GM21526 (cell line): ENCODE data around the gene PLCB1.

Source experiments
- ATAC-seq: cut with Tn5 transposase; IDR thresholded peaks from one replicate; pipeline ENCODE4 v1.9.1; 2021; ENCODE audit warnings: moderate library complexity; ENCODE audit not compliant: unreplicated experiment, low FRiP score

PLCB1 gene

DNA sequence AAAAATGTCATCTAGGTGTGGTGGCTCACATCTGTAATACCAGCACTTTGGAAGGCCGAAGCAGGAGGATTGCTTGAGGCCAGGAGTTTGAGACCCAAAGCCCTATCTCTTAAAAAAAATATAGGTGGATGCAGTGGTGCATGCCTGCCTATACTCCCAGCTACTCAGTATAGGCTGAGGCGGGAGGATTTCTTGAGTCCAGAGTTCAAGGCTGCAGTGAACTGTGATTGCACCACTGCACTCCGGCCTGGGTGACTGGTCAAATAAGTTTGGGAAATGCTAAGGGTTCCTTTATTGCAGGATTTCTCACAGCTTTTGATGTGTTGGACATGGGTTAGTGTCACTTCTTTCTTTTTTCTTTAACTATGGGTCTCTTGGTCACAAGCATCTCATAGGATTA lies 261.3 kb downstream of the PLCB1 start:
- ATAC-seq: no peak

DNA sequence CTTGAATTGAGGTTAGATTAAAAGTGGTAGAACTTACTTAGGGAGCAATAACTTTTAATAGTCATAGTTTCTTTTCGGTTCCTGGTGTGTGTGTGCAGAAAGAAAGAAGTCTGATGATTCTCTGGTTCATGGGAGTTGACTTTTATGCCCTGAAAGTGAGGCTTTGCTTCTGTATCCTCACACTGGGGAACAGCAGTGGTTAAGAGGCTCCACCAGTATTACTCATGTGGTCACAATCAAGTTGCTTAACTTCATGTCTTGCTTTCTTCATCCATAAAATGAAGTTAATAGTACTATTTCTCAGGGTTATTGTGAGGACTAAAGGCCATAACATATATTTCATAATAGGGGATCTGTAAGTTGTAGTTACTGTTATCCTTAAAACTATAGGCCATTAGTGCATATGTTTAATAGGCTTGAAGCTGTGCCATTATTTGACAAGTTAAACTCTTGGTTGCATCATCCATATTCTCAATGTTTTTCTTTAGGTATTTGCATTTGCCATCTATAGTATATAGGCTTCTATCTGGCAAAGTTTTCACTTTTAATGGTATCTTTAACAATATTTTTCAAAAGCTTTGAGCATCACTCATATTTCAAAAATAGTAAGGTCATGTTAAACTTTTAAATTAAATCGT lies 262.4 kb downstream of the PLCB1 start:
- ATAC-seq: peak; percentile 79

DNA sequence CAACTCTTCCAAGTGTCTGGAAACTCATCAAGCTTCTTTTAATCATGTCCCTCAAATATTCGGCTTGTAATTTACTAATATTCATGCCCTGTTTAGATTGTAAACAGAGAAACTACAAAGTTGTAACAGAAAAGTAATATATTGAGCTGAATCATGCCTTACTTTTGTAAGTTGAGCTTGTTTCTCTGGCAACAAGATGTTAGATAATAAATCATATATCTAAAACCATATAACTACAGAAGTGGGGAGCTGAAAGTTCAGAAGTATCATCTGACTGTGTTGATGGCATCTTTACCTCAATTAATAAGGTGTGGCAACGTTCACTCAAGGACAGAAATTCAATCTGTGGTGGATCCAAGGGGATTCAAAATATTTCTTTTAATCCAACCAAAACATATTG lies 263.9 kb downstream of the PLCB1 start:
- ATAC-seq: no peak

DNA sequence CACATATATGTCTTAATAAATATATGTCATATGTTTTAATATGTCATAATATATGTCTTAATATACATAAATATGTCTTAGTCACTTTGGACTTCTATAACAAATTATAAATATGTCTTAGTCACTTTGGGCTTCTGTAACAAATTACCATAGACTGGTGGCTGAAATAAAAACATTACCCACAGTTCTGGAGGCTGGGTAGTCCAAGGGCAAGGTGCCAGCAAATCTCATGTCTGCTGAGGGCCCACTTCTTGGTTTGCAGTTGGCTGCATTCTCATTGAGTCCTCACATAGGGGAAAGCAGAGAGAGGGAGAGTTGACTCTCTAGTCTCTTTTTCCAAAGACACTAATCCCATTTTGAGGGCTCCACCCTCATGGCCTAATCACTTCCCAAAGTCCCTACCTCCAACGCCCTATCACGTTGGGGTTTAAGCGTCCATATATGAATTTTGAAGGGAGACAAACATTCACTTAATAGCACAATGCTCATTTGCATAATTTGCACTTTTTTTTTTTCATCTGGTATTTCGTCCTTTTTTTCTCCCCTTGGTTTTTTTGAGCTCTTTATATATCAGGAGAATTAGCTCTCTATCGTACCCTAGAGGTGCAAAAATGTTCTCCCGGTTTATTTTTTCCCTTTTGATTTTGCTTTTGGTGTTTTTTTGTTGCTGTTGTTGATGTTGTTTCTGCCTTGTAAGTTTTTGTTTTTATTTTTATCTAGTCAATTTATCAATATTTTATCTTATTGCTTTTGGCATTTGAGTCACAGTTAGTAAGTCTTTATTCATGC lies 266.4 kb downstream of the PLCB1 start:
- ATAC-seq: no peak

DNA sequence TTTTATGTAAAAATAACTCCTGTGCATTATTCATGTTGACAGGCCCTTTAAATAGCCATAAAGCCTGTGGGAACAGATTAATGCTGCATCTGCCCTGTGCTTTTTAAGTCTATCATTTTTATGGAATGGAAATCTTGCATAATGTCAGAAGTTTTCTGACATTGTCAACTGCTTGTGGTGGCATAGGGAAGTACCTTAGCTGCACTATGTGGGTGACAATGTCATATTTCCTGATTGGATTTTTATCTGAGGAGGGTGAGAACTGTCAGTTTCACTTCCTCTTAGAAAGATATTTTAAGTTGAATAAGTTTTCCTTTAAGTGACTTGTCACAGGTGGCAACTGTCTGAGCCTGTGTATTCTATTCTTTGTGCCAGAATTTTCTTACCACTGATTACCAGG lies 267.9 kb downstream of the PLCB1 start:
- peak; percentile 99 for ATAC-seq

DNA sequence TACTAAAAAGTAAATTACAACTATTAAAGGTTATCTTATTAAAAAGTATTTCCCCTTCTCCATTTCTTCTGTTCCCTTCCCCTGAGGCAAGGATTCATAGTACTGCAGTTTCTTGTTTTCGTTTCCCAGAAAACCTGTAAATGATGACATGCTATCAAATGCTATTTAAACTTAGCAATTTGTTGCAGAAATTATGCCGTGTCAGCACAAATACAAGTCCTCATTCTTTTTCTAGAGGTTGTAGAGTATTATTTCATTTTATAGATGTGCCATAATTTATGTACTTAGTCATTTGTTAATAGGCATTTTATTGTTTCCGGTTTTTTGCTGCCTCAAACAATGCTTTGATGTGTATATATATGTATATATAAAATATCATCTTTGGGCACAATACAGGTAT lies 268.4 kb downstream of the PLCB1 start:
- ATAC-seq: no peak

DNA sequence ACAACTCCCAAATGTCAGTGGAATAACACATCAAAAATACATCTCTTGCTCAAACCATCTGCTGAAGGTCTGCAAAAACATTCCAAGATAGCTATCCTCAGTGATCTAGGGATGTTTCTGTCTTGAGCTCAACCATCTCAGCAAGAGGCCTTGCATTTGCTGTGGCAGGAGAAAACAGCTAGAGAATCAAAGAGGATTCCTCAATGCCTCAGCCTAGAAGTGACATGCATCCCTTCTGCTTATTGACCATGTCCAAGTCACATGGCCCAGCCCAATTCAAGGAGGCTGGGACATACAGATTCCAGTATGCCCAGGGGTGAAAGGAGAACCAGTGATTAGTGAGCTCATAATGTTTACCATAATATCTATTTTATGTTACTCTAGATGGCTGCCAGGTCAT lies 269.5 kb downstream of the PLCB1 start:
- no peak for ATAC-seq

DNA sequence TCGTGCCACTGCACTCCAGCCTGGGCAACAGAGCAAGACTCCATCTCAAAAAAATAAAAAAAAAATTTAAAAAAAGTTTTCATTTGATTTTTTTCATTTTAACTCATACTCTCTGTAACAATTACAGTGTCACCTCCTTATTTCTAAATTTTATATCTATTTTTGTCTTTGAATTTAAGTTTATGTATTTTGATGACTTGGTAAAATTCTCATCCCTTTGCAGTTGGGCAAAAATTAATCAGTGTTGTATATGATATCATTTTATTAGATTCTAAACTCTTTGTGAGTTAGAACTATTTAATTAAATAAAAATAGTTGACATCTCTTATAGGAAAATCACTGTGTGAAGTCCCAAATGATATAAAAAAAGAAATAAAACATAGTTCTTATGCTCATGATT lies 270.7 kb downstream of the PLCB1 start:
- no peak for ATAC-seq

DNA sequence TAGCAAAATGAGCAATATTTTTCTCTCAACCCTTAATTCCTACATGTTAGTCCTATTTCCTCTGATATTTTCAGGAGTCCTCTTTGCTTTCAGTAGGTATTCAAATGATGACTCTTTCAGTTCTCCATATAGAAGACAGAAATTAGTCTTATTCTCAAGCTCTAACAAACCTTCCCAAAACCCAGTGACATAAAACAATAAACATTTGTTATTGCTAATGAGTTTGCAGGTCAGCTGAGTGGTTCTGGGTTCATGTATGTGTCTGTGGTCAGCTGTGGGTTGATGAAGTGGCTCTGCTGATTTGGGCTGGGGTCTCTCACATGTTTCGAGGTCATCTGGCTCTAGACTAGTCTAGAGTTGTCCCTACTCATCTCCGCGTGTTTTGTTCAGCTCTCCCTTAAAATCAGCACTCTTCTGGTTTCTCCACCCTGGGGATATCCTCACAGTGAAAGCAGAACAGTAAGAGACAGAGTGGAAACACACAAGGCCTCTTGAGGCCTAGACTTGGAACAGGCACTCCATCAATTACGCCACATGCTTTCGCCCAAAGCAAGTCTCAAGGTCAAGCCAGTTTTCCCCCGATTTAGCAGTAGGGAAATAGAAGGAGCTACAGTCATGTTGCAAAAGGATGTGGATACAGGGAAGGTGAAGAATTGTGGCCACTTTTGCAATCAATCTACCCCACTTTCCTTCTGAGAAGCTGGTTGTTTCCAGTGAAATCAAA lies 273.0 kb downstream of the PLCB1 start:
- ATAC-seq: no peak

DNA sequence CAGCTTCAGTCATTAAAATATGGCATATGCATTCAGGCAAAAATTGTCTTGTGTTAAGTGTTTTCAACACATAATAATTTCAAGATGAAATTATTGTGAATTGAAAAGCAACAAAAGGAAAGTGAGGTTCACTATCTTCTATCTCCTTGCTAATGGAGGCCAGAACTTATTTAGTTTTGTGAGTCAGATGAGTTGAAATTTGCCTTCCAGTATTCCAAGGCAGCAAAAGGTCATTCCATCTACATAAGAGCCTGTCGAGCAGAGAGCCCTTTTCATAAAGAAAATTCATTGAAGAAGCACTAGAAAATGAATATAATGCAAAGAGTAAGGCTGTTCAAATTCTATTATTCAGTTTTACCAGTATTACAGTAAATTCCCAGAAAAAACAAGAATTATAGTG lies 274.3 kb downstream of the PLCB1 start:
- no peak for ATAC-seq

DNA sequence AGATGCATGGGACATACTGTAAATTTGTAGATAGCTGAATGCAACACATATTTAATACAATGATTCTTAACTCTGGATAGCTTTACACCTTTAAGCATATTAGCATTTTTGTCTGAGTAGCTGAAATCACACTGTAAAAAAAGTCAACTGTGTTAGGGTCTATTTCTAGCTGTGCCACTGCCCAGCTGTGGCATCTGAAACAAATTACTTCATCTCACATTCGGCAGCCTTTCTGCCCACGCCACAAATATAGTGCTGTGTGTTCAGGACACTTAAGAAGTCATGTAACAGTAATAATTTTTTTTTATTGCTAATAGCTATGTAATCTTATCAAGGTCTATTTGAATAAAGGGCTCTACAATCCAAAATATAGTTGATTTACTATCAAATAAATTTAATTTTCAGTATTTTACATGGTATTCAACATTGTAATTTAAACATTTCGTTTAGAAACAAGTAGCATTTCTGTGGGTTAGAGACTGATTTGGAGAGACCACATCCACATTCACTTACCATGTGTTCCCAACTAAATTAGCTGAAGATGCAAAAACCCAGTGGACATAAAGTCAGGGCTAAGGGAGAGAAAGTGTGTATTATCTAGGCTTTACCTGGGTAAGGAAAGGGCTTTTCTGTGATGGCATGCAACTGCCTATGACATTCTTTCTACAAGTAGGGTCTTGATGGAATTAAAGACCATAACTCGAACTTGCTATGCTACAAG lies 276.7 kb downstream of the PLCB1 start:
- no peak for ATAC-seq

DNA sequence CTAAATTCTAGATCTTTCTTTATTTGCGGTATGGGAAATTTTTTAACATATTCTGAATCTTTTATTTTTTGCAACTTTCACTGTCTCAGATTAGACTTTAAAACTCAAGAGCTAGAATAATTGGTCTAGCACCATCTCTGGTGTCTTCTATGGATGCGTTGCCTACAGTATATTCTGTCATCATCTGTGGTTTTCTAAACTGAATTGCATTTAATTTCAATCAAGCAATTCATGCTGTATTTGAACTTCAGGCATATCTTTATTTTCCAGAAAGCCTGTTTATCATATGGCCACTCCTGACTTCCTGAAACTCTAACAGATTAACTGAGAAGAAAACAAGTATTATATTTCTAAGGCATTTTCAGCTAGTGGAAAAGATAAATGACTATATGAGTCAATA lies 281.6 kb downstream of the PLCB1 start:
- no peak for ATAC-seq

DNA sequence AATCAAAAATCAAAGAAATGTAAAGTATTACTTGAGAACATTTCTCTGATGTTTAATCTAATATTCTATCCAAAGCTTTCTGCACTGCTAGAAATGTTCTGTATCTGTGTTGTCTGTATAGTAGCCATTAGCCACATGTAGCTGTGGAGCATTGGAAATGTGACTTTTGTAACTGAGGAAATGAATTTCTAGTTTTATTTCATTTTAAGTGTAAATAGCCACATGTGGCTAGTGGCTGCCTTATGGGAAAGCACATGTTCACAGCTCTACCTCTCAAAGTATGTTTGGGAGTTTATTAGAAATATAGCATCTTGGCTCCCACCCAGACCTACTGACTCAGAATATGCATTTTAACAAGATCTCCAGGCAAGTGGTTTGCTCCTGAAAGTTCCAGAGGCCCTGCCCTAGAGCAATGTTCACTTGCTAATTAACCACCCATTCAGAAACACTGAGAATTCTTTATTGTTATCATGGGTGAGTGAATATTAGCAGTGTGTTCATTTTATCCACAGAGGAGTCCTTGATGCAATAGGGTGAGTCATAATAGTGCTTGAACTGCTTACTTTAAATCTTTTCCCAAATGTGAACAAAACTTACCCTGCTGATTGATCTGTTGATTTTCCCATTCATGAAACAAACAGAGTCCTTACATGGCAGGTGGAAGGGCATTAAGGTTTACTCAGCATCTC lies 282.7 kb downstream of the PLCB1 start:
- ATAC-seq: no peak

DNA sequence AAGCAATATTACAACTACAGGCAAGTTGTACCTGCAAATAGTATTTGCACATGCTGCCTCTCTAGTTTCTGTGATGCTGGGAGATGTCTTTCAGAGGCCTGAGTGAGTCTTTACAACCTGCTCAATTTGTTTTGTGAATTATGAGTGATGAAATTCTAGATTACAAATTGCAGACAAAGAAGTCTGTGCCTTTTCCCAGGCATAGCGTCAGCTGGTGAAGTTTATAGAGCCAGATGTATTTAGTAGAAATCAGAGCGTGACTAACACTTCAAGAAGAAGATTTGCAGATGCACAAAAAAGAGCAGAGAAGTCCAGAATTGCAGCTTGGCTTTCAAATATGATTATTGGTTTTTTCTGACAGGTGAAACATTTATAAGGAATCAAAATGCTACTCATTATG lies 289.9 kb downstream of the PLCB1 start:
- no peak for ATAC-seq

DNA sequence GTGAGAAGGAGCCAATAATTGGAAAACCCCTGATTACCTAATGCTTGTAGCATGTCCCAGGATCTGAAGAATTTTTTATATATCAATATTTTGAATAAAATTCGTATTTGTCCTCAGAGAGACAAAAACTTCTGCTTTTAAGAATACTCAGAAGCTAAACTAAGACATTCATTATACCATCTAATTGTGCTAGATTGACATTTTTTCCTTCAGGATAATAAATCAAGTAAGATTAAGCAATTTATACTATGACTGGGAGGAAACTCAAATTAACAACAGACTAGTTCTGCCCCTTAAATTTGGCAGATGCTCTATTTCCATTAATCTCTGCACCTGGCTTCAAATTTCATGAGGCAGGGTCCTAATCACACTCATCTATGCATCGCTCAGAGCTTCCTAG lies 291.4 kb downstream of the PLCB1 start:
- no peak for ATAC-seq

DNA sequence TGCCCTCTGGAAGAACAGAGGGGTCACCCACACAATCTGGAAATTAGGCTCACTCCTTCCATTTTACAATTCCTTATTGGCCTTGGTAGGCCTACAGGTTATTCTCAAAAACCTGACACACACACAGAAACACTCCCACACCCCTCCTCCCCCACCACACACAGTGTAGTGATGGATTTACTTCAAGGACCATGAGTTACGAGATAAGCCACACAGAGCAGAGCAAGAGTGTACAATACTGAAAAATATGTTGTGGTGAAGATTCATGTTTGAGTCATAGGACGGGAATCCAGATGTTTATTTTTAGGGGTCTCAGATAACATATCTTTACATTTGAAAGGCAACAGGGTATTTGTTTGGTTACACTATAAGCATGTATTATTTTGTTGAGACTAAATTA lies 291.9 kb downstream of the PLCB1 start:
- ATAC-seq: no peak

DNA sequence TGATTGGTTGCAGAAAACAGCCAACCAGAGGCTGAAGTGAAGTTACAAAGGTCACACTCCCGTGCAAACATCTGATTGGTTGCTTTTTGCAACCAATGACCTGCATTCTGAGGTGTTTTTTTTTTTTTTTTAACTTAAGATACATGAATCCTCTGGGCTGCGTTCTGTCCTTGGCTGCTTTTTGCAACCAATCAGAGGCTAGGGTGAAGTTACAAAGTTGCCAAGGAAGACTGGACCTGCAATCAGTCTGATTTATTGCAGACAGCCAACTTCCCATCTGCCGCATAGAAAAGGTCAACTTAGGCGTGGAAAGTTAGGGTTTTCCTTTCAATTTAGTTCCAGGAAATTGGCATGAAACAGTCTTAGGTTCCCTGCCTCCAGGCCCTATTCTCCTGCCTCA lies 292.9 kb downstream of the PLCB1 start:
- no peak for ATAC-seq

DNA sequence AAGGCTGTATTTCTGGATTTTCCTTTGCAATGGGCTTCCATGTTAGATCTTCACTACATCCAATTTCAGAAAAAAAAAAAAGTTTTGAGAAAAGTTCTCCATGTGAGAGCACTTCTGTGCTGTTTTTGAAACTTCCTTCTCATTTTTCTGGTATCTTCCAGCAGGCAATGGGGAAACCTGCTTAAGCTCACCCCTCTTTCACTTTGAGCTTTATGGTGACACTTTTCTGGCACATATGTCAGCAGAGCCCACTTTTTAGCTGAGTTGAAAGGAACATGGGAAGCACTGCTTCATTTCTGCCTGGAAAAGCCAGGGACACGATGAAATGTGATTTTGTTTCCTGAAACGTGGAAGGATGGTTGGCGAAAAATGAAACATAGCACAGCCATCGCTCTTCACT lies 293.7 kb downstream of the PLCB1 start:
- ATAC-seq: no peak

DNA sequence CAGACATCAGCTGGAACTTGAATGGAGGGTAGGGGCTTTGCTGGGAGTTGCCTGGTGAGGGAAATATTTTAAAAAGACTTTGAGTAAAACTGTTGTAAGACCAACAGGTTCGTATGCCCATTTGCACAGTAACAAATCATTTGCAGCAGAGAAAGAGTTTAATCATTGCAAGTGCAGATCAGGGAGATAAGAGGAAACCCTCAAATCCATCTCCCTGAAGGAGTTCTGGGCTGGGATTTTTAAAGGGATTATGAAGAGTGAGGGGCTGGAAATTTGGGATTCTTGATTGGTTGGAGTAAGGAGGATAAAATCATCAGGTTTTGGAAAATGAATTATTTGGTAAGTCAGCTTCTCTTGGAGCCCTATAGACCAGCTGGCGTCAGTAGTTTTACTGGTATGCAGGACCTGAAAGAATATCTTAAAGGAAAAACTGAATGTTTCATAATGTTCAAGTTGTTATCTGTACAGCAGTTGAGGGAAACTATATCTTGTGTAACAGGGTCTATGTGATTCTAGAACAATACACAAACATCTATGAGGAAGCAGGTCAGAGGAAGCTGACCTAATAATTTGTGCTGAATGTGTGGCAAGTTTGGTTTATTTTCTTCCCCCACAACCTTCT lies 295.5 kb downstream of the PLCB1 start:
- ATAC-seq: no peak

DNA sequence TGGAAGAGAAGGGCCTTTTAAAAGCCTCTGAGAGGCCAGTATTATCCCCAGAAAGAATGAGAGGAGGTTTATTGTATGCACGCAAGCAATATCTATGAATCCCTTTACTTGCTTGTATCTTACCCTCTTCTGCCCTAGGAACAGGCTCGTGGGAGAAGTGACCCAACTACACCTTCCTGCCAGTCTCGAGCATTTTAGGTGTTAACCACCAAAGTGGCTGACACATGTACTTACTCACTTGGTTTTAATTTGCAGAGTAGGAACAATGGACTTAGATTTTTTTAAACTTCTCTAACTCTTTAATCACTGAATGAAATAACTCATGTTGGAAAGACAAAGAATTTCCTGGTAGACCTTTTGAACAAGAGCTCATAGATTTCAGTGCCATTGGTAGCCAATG lies 296.9 kb downstream of the PLCB1 start:
- ATAC-seq: no peak
